Measurements from ENCODE around the gene PRKCZ.

The PRKCZ gene

GRCh38 chr1:2200308-2200943 lies 150.2 kb downstream of the PRKCZ start:
- peak overlapping the region; percentile 7 for H3K4me3 Mint-ChIP-seq
- H3K4me1 Mint-ChIP-seq: peaks cover 17% of the 10 kb centered on the region
- ATAC-seq (replicated peaks; ENCODE audit: extremely low read depth, poor library complexity, severe bottlenecking) (no peak), DNase-seq (ENCODE audit: low spot score in 2 of 2) (no peak)
- H3K9me3 Mint-ChIP-seq: no peaks in the 10 kb centered on the region
- H3K27ac Mint-ChIP-seq (ENCODE audit: low read depth): peak overlapping the region; percentile 90
- H3K27me3 Mint-ChIP-seq: no peaks in the 10 kb centered on the region
- H3K36me3 Mint-ChIP-seq (ENCODE audit: insufficient read depth): peaks cover 4% of the 10 kb centered on the region

- peaks cover 17% of the 10 kb centered on the region for H3K4me1 Mint-ChIP-seq
- no peak overlapping the region for H3K27ac Mint-ChIP-seq (ENCODE audit: low read depth)
- no peaks in the 10 kb centered on the region for H3K27me3 Mint-ChIP-seq
- peak overlapping the region; percentile 7 for H3K4me3 Mint-ChIP-seq
- ATAC-seq (replicated peaks; ENCODE audit: extremely low read depth, poor library complexity, severe bottlenecking): no peak
- H3K36me3 Mint-ChIP-seq (ENCODE audit: insufficient read depth): peaks cover 4% of the 10 kb centered on the region
- no peaks in the 10 kb centered on the region for H3K9me3 Mint-ChIP-seq
- no peak for DNase-seq (ENCODE audit: low spot score in 2 of 2)
These were observed 150.9 kb downstream of the PRKCZ start for GRCh38 chr1:2201062-2201461.

GRCh38 chr1:2202008-2202575 lies 151.9 kb downstream of the PRKCZ start:
- H3K27ac Mint-ChIP-seq (ENCODE audit: low read depth): peak overlapping the region; percentile 71
- peaks cover 20% of the 10 kb centered on the region for H3K4me1 Mint-ChIP-seq
- ATAC-seq (replicated peaks; ENCODE audit: extremely low read depth, poor library complexity, severe bottlenecking): no peak

GRCh38 chr1:2202843-2203601 lies 152.8 kb downstream of the PRKCZ start:
- Mint-ChIP-seq H3K27me3 (no peaks in the 10 kb centered on the region), H3K4me3 (no peak overlapping the region)

More at GRCh38 chr1:2202008-2202575, 151.9 kb downstream of the PRKCZ start:
- Mint-ChIP-seq H3K27me3 (no peaks in the 10 kb centered on the region), H3K4me3 (no peak overlapping the region), H3K9me3 (no peaks in the 10 kb centered on the region), H3K36me3 (ENCODE audit: insufficient read depth) (peaks cover 5% of the 10 kb centered on the region)
- no peak for DNase-seq (ENCODE audit: low spot score in 2 of 2)

GRCh38 chr1:2203671-2204414 lies 153.6 kb downstream of the PRKCZ start:
- H3K27me3 Mint-ChIP-seq: no peaks in the 10 kb centered on the region
- peaks cover 17% of the 10 kb centered on the region for H3K4me1 Mint-ChIP-seq
- peaks cover 4% of the 10 kb centered on the region for H3K36me3 Mint-ChIP-seq (ENCODE audit: insufficient read depth)
- ATAC-seq (replicated peaks; ENCODE audit: extremely low read depth, poor library complexity, severe bottlenecking) (no peak), DNase-seq (ENCODE audit: low spot score in 2 of 2) (no peak)
- H3K27ac Mint-ChIP-seq (ENCODE audit: low read depth): peak overlapping the region; percentile 22
- H3K4me3 Mint-ChIP-seq: no peak overlapping the region
- no peaks in the 10 kb centered on the region for H3K9me3 Mint-ChIP-seq

More at GRCh38 chr1:2202843-2203601, 152.8 kb downstream of the PRKCZ start:
- Mint-ChIP-seq H3K27ac (ENCODE audit: low read depth) (peak overlapping the region; percentile 22), H3K9me3 (no peaks in the 10 kb centered on the region), H3K4me1 (peaks cover 21% of the 10 kb centered on the region), H3K36me3 (ENCODE audit: insufficient read depth) (peaks cover 4% of the 10 kb centered on the region)
- ATAC-seq (replicated peaks; ENCODE audit: extremely low read depth, poor library complexity, severe bottlenecking) (no peak), DNase-seq (ENCODE audit: low spot score in 2 of 2) (no peak)

- peaks cover 10% of the 10 kb centered on the region for H3K4me1 Mint-ChIP-seq
- no peaks in the 10 kb centered on the region for H3K9me3 Mint-ChIP-seq
- ATAC-seq (replicated peaks; ENCODE audit: extremely low read depth, poor library complexity, severe bottlenecking) (peak; percentile 22), DNase-seq (ENCODE audit: low spot score in 2 of 2) (peak; percentile 36 to 50)
- peaks cover 6% of the 10 kb centered on the region for H3K36me3 Mint-ChIP-seq (ENCODE audit: insufficient read depth)
- H3K27ac Mint-ChIP-seq (ENCODE audit: low read depth): peak overlapping the region; percentile 22
- peak overlapping the region; percentile 60 for H3K4me3 Mint-ChIP-seq
- H3K27me3 Mint-ChIP-seq: no peaks in the 10 kb centered on the region
These were observed 154.4 kb downstream of the PRKCZ start for GRCh38 chr1:2204415-2205190.

GRCh38 chr1:2205191-2205952 lies 155.2 kb downstream of the PRKCZ start:
- Mint-ChIP-seq H3K27me3 (no peaks in the 10 kb centered on the region), H3K27ac (ENCODE audit: low read depth) (no peak overlapping the region), H3K9me3 (no peaks in the 10 kb centered on the region), H3K4me3 (peak overlapping the region; percentile 60), H3K36me3 (ENCODE audit: insufficient read depth) (peaks cover 4% of the 10 kb centered on the region), H3K4me1 (peaks cover 4% of the 10 kb centered on the region)
- peak; percentile 86 for ATAC-seq (replicated peaks; ENCODE audit: extremely low read depth, poor library complexity, severe bottlenecking)
- peak; percentile 83 to 87 for DNase-seq (ENCODE audit: low spot score in 2 of 2)

GRCh38 chr1:2206813-2207487 lies 156.7 kb downstream of the PRKCZ start:
- H3K4me1 Mint-ChIP-seq: peaks cover 4% of the 10 kb centered on the region
- H3K4me3 Mint-ChIP-seq: no peak overlapping the region
- H3K9me3 Mint-ChIP-seq: no peaks in the 10 kb centered on the region
- H3K27ac Mint-ChIP-seq (ENCODE audit: low read depth): no peak overlapping the region
- peaks cover 4% of the 10 kb centered on the region for H3K36me3 Mint-ChIP-seq (ENCODE audit: insufficient read depth)
- ATAC-seq (replicated peaks; ENCODE audit: extremely low read depth, poor library complexity, severe bottlenecking): no peak
- DNase-seq (ENCODE audit: low spot score in 2 of 2): no peak
- H3K27me3 Mint-ChIP-seq: no peaks in the 10 kb centered on the region

- Mint-ChIP-seq H3K27ac (ENCODE audit: low read depth) (no peak overlapping the region), H3K4me3 (peak overlapping the region; percentile 8), H3K27me3 (no peaks in the 10 kb centered on the region), H3K4me1 (peaks cover 4% of the 10 kb centered on the region), H3K36me3 (ENCODE audit: insufficient read depth) (peaks cover 4% of the 10 kb centered on the region), H3K9me3 (no peaks in the 10 kb centered on the region)
- DNase-seq (ENCODE audit: low spot score in 2 of 2) (no peak), ATAC-seq (replicated peaks; ENCODE audit: extremely low read depth, poor library complexity, severe bottlenecking) (no peak)
These were observed 158.4 kb downstream of the PRKCZ start for GRCh38 chr1:2208309-2209239.

GRCh38 chr1:2209400-2210083 lies 159.3 kb downstream of the PRKCZ start:
- H3K27ac Mint-ChIP-seq (ENCODE audit: low read depth): no peak overlapping the region
- H3K4me3 Mint-ChIP-seq: no peak overlapping the region
- H3K27me3 Mint-ChIP-seq: no peaks in the 10 kb centered on the region
- H3K36me3 Mint-ChIP-seq (ENCODE audit: insufficient read depth): peaks cover 4% of the 10 kb centered on the region
- H3K4me1 Mint-ChIP-seq: peaks cover 4% of the 10 kb centered on the region
- no peak for ATAC-seq (replicated peaks; ENCODE audit: extremely low read depth, poor library complexity, severe bottlenecking)
- H3K9me3 Mint-ChIP-seq: no peaks in the 10 kb centered on the region
- no peak for DNase-seq (ENCODE audit: low spot score in 2 of 2)
